ENCODE data around the gene KRTAP12-2.

- TF ChIP-seq CTCF (conservative IDR thresholded peaks at IDR 0.05; ENCODE audit: low read depth, low read length) (no peak), EZH2 (IDR thresholded peaks at IDR 0.05; ENCODE audit: borderline replicate concordance, low read depth, low read length, poor library complexity, severe bottlenecking) (no peak)
Measured at GRCh38 chr21:44712203-44713028, 45.7 kb upstream of the KRTAP12-2 start.

All from A673 (cell line).